H1 (cell line): Measurements from ENCODE around the gene ACSF3. TPM values are rescaled to one million over a fixed set of nuclear protein-coding genes. Genes with fewer than 3 reads are reported as not detected.
A peak's percentile ranks its signal among the peaks of the same experiment; 100 is the strongest.

Experiments
- CTBP2 ChIP-seq: IDR thresholded peaks from 2 replicates; pipeline ENCODE4 v1.7.0; 2011; ENCODE audit warnings: borderline replicate concordance, mild to moderate bottlenecking, moderate library complexity, mixed read lengths, low read length; ENCODE audit not compliant: insufficient read depth, insufficient read length
- CTCF ChIP-seq, 3 experiments: IDR thresholded peaks; 1 replicate in 2 of 3; 2 replicates in 1 of 3; pipeline versions ENCODE4 v1.5.1 to v1.6.1; 2011; ENCODE audit warnings: low read length in 3 of 3, mild to moderate bottlenecking in 3 of 3, inconsistent platforms in 2 of 3, low read depth in 1 of 3, moderate library complexity in 1 of 3; ENCODE audit not compliant: insufficient read depth in 1 of 3; ENCODE audit errors: control extremely low read depth in 1 of 3
- HDAC6 ChIP-seq: IDR thresholded peaks from one replicate; pipeline ENCODE4 v1.7.1; 2012; ENCODE audit warnings: low read depth, mild to moderate bottlenecking, inconsistent platforms, low read length, moderate library complexity
- MAX ChIP-seq: IDR thresholded peaks from 2 replicates; pipeline ENCODE4 v1.6.1; 2012; ENCODE audit warnings: inconsistent platforms
- NANOG ChIP-seq: IDR thresholded peaks from 2 replicates; pipeline ENCODE4 v1.6.1; 2011; ENCODE audit warnings: low read length, low read depth, mild to moderate bottlenecking, inconsistent platforms; ENCODE audit not compliant: insufficient read depth, poor library complexity, severe bottlenecking
- POLR2AphosphoS5 ChIP-seq: IDR thresholded peaks from 2 replicates; pipeline ENCODE4 v1.6.1; 2011; ENCODE audit warnings: low read depth, low read length
- TCF12 ChIP-seq: IDR thresholded peaks from 2 replicates; pipeline ENCODE4 v1.6.1; 2011; ENCODE audit warnings: low read depth, mild to moderate bottlenecking, low read length
- polyA plus RNA-seq, 7 experiments: library from polyadenylated mRNA; depleted of rRNA in 3 of 7; stranded (reverse) in 5 of 7; unstranded in 2 of 7; fragments of >200 nt in 5 of 7; fragments of 200-250 nt in 2 of 7; gene quantifications; 1 replicate in 5 of 7; 2 replicates in 1 of 7; 4 replicates in 1 of 7; pipeline versions ENCODE4 v1.2.1 to v1.2.3, GENCODE V29; 2011 to 2013; ENCODE audit warnings: missing spikeins in 2 of 7, mixed read lengths in 2 of 7
- total RNA-seq: library from RNA; stranded (reverse); fragmentation: NEBNext Ultra II Directional; extraction: Animal tissue kit (Norgen Biotek cat#: 25700); gene quantifications from 2 replicates; pipeline ENCODE4 v1.2.1, GENCODE V29; 2021
- TF ChIP-seq, protein P1 (sequence below): fragments of 300-600 bp; sonication (generic); IDR thresholded peaks from 2 replicates; pipeline ENCODE4 v1.7.1; 2012; ENCODE audit warnings: low read length, moderate library complexity, mild to moderate bottlenecking, inconsistent platforms; ENCODE audit not compliant: insufficient replicate concordance

ACSF3 gene
- total and polyA plus RNA-seq, 2 of the 8 experiments (the other 6 are each of a cell fraction or from before 2014, with no cell fraction given), result 15.6 to 22.9 TPM

DNA sequence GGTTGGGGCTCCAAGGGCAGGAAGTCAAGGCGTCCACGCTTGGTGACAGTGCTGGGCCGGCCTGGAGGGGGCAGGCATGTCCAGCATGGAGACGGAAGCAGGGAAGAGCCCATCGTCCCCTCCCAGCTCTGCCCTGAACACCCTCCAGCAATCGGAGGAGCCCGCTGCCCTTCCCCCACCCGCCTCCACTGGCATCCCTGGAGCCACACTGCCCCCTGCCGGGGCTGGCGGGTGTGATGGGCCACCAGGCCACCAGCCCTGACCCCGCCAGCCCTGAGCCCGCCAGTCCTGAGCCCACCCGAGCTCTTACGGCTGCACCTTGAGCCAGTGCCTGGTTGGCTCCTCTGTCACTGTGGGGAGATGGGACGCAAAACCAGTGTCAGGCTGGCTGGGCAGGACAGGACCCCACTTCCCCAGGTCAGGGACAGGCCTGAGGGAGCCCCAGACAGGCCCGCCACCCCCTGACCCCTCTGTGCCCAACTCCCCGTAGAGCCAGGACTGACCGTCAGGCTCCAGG, 73.8 kb downstream of the ACSF3 start (continued):
- TF ChIP-seq, protein P1, sequence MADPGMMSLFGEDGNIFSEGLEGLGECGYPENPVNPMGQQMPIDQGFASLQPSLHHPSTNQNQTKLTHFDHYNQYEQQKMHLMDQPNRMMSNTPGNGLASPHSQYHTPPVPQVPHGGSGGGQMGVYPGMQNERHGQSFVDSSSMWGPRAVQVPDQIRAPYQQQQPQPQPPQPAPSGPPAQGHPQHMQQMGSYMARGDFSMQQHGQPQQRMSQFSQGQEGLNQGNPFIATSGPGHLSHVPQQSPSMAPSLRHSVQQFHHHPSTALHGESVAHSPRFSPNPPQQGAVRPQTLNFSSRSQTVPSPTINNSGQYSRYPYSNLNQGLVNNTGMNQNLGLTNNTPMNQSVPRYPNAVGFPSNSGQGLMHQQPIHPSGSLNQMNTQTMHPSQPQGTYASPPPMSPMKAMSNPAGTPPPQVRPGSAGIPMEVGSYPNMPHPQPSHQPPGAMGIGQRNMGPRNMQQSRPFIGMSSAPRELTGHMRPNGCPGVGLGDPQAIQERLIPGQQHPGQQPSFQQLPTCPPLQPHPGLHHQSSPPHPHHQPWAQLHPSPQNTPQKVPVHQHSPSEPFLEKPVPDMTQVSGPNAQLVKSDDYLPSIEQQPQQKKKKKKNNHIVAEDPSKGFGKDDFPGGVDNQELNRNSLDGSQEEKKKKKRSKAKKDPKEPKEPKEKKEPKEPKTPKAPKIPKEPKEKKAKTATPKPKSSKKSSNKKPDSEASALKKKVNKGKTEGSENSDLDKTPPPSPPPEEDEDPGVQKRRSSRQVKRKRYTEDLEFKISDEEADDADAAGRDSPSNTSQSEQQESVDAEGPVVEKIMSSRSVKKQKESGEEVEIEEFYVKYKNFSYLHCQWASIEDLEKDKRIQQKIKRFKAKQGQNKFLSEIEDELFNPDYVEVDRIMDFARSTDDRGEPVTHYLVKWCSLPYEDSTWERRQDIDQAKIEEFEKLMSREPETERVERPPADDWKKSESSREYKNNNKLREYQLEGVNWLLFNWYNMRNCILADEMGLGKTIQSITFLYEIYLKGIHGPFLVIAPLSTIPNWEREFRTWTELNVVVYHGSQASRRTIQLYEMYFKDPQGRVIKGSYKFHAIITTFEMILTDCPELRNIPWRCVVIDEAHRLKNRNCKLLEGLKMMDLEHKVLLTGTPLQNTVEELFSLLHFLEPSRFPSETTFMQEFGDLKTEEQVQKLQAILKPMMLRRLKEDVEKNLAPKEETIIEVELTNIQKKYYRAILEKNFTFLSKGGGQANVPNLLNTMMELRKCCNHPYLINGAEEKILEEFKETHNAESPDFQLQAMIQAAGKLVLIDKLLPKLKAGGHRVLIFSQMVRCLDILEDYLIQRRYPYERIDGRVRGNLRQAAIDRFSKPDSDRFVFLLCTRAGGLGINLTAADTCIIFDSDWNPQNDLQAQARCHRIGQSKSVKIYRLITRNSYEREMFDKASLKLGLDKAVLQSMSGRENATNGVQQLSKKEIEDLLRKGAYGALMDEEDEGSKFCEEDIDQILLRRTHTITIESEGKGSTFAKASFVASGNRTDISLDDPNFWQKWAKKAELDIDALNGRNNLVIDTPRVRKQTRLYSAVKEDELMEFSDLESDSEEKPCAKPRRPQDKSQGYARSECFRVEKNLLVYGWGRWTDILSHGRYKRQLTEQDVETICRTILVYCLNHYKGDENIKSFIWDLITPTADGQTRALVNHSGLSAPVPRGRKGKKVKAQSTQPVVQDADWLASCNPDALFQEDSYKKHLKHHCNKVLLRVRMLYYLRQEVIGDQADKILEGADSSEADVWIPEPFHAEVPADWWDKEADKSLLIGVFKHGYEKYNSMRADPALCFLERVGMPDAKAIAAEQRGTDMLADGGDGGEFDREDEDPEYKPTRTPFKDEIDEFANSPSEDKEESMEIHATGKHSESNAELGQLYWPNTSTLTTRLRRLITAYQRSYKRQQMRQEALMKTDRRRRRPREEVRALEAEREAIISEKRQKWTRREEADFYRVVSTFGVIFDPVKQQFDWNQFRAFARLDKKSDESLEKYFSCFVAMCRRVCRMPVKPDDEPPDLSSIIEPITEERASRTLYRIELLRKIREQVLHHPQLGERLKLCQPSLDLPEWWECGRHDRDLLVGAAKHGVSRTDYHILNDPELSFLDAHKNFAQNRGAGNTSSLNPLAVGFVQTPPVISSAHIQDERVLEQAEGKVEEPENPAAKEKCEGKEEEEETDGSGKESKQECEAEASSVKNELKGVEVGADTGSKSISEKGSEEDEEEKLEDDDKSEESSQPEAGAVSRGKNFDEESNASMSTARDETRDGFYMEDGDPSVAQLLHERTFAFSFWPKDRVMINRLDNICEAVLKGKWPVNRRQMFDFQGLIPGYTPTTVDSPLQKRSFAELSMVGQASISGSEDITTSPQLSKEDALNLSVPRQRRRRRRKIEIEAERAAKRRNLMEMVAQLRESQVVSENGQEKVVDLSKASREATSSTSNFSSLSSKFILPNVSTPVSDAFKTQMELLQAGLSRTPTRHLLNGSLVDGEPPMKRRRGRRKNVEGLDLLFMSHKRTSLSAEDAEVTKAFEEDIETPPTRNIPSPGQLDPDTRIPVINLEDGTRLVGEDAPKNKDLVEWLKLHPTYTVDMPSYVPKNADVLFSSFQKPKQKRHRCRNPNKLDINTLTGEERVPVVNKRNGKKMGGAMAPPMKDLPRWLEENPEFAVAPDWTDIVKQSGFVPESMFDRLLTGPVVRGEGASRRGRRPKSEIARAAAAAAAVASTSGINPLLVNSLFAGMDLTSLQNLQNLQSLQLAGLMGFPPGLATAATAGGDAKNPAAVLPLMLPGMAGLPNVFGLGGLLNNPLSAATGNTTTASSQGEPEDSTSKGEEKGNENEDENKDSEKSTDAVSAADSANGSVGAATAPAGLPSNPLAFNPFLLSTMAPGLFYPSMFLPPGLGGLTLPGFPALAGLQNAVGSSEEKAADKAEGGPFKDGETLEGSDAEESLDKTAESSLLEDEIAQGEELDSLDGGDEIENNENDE, result no peak
- TF ChIP-seq CTBP2 (no peak), POLR2AphosphoS5 (no peak; the same call in 1 of the 2 replicates), CTCF (IDR thresholded peaks at IDR 0.05; ENCODE audit: control extremely low read depth in 1 of 3, insufficient read depth in 1 of 3, low read depth in 1 of 3, low read length in 3 of 3) (peak; percentile 64 to 94 (median 93)), HDAC6 (no peak), NANOG (no peak), TCF12 (0 out of 2 replicates have a peak, but pooled peaks have one; percentile 75), MAX (peak; percentile 63)
